Stimulated activated naive B cell treated with anti-CD40 and anti-IgM and Interleukin-4, amounts not matched to agents 10 μg/mL and 1 μg/mL and 100 μg/mL, for 72 hours (primary cell): ENCODE measurements around the gene HOXD1.

Experiments used
- ATAC-seq, 2 donors: fragments of 150-1000 bp; cut with Tn5 transposase; replicated peaks; 2 replicates each; pipeline ENCODE4 v1.10.0; 2021; ENCODE audit warnings: moderate library complexity in 1 of 2
- DNase-seq: peaks from one replicate; pipeline ENCODE4 v3.0.0; 2021
- H3K27ac Mint-ChIP-seq: one replicate; pipeline ENCODE4 v1.8.0; 2022; ENCODE audit warnings: mild to moderate bottlenecking, mixed read lengths
- H3K27me3 Mint-ChIP-seq, 2 donors: one replicate each; pipeline ENCODE4 v1.8.0; 2022; ENCODE audit warnings: mixed read lengths in 2 of 2
- H3K36me3 Mint-ChIP-seq, 2 donors: one replicate each; pipeline ENCODE4 v1.8.0; 2022; ENCODE audit warnings: mixed read lengths in 2 of 2, mild to moderate bottlenecking in 1 of 2
- H3K4me1 Mint-ChIP-seq, 2 donors: one replicate each; pipeline ENCODE4 v1.8.0; 2022; ENCODE audit warnings: mixed read lengths in 2 of 2, mild to moderate bottlenecking in 1 of 2
- H3K4me3 Mint-ChIP-seq, 2 donors: one replicate each; pipeline ENCODE4 v1.8.0; 2022; ENCODE audit warnings: mild to moderate bottlenecking in 2 of 2, mixed read lengths in 2 of 2, moderate library complexity in 1 of 2
- H3K9me3 Mint-ChIP-seq, 2 donors: one replicate each; pipeline ENCODE4 v1.8.0; 2022; ENCODE audit warnings: mixed read lengths in 2 of 2, mild to moderate bottlenecking in 1 of 2

Gene HOXD1

GRCh38 chr2:176167398-176167797 is 21.1 kb upstream of the HOXD1 start:
- DNase-seq (no peak), ATAC-seq (no peak)
- Mint-ChIP-seq H3K4me1 (peaks cover 6% of the 10 kb centered on the region in 2 donors), H3K27ac (no peak overlapping the region), H3K9me3 (peaks cover 3 to 8% of the 10 kb centered on the region in 2 donors), H3K27me3 (peaks cover 71 to 89% of the 10 kb centered on the region in 2 donors), H3K4me3 (no peak overlapping the region), H3K36me3 (peaks cover 0 to 13% of the 10 kb centered on the region in 2 donors)

GRCh38 chr2:176169181-176169580 is 19.3 kb upstream of the HOXD1 start:
- peaks cover 0 to 11% of the 10 kb centered on the region in 2 donors for H3K36me3 Mint-ChIP-seq
- no peak overlapping the region for H3K4me3 Mint-ChIP-seq
- ATAC-seq (no peak), DNase-seq (no peak)
- H3K4me1 Mint-ChIP-seq: peaks cover 4 to 6% of the 10 kb centered on the region in 2 donors
- H3K9me3 Mint-ChIP-seq: peaks cover 2% of the 10 kb centered on the region in 2 donors
- H3K27ac Mint-ChIP-seq: no peak overlapping the region
- H3K27me3 Mint-ChIP-seq: peaks cover 69 to 82% of the 10 kb centered on the region in 2 donors

- H3K4me1 Mint-ChIP-seq: peaks cover 4 to 7% of the 10 kb centered on the region in 2 donors
- H3K9me3 Mint-ChIP-seq: peaks cover 0 to 1% of the 10 kb centered on the region in 2 donors
- ATAC-seq: no peak
- no peak for DNase-seq
- peaks cover 66 to 77% of the 10 kb centered on the region in 2 donors for H3K27me3 Mint-ChIP-seq
- no peak overlapping the region for H3K4me3 Mint-ChIP-seq
- peaks cover 0 to 9% of the 10 kb centered on the region in 2 donors for H3K36me3 Mint-ChIP-seq
- H3K27ac Mint-ChIP-seq: no peak overlapping the region
Observed at GRCh38 chr2:176169711-176170110, 18.8 kb upstream of the HOXD1 start.

GRCh38 chr2:176170602-176171305 is 17.7 kb upstream of the HOXD1 start:
- no peak for DNase-seq
- Mint-ChIP-seq H3K27ac (no peak overlapping the region), H3K36me3 (peaks cover 0 to 9% of the 10 kb centered on the region in 2 donors), H3K4me1 (peaks cover 6 to 14% of the 10 kb centered on the region in 2 donors), H3K9me3 (peaks cover 0 to 1% of the 10 kb centered on the region in 2 donors), H3K27me3 (peaks cover 71 to 77% of the 10 kb centered on the region in 2 donors), H3K4me3 (no peak overlapping the region)
- ATAC-seq: no peak

GRCh38 chr2:176171351-176172006 is 17.0 kb upstream of the HOXD1 start:
- Mint-ChIP-seq H3K9me3 (peaks cover 0 to 1% of the 10 kb centered on the region in 2 donors), H3K27ac (no peak overlapping the region), H3K36me3 (peaks cover 0 to 9% of the 10 kb centered on the region in 2 donors), H3K27me3 (peaks cover 72 to 77% of the 10 kb centered on the region in 2 donors), H3K4me3 (no peak overlapping the region), H3K4me1 (peaks cover 6 to 14% of the 10 kb centered on the region in 2 donors)
- DNase-seq (no peak), ATAC-seq (no peak)

- H3K27me3 Mint-ChIP-seq: peaks cover 72 to 77% of the 10 kb centered on the region in 2 donors
- H3K4me1 Mint-ChIP-seq: peaks cover 6 to 14% of the 10 kb centered on the region in 2 donors
- peaks cover 1 to 9% of the 10 kb centered on the region in 2 donors for H3K36me3 Mint-ChIP-seq
- peak overlapping the region; percentile 84 for H3K27ac Mint-ChIP-seq
- no peak overlapping the region for H3K4me3 Mint-ChIP-seq
- ATAC-seq (no peak), DNase-seq (no peak)
- H3K9me3 Mint-ChIP-seq: peaks cover 0 to 1% of the 10 kb centered on the region in 2 donors
Observed at GRCh38 chr2:176172007-176172894, 16.2 kb upstream of the HOXD1 start.

GRCh38 chr2:176172895-176173566 is 15.4 kb upstream of the HOXD1 start:
- Mint-ChIP-seq H3K4me3 (no peak overlapping the region), H3K4me1 (peaks cover 8 to 17% of the 10 kb centered on the region in 2 donors), H3K9me3 (peaks cover 0 to 1% of the 10 kb centered on the region in 2 donors), H3K27ac (peak overlapping the region; percentile 37), H3K27me3 (peaks cover 71 to 78% of the 10 kb centered on the region in 2 donors), H3K36me3 (peaks cover 1 to 9% of the 10 kb centered on the region in 2 donors)
- ATAC-seq: no peak
- no peak for DNase-seq

GRCh38 chr2:176173567-176174381 is 14.7 kb upstream of the HOXD1 start:
- peaks cover 1 to 9% of the 10 kb centered on the region in 2 donors for H3K36me3 Mint-ChIP-seq
- H3K27me3 Mint-ChIP-seq: peaks cover 78 to 85% of the 10 kb centered on the region in 2 donors
- no peak overlapping the region for H3K4me3 Mint-ChIP-seq
- H3K9me3 Mint-ChIP-seq: peaks cover 0 to 1% of the 10 kb centered on the region in 2 donors
- H3K27ac Mint-ChIP-seq: no peak overlapping the region
- DNase-seq (no peak), ATAC-seq (no peak)
- H3K4me1 Mint-ChIP-seq: peaks cover 8 to 20% of the 10 kb centered on the region in 2 donors

- Mint-ChIP-seq H3K27ac (no peak overlapping the region), H3K36me3 (peaks cover 1 to 9% of the 10 kb centered on the region in 2 donors), H3K27me3 (peaks cover 82 to 86% of the 10 kb centered on the region in 2 donors), H3K4me3 (no peak overlapping the region), H3K9me3 (peaks cover 0 to 1% of the 10 kb centered on the region in 2 donors), H3K4me1 (peaks cover 8 to 20% of the 10 kb centered on the region in 2 donors)
- DNase-seq: no peak
- no peak for ATAC-seq
Observed at GRCh38 chr2:176174382-176174823, 14.1 kb upstream of the HOXD1 start.

GRCh38 chr2:176174824-176175708 is 13.4 kb upstream of the HOXD1 start:
- Mint-ChIP-seq H3K27ac (peak overlapping the region; percentile 2), H3K4me3 (no peak overlapping the region), H3K9me3 (peaks cover 0 to 1% of the 10 kb centered on the region in 2 donors), H3K36me3 (peaks cover 1 to 9% of the 10 kb centered on the region in 2 donors), H3K27me3 (peaks cover 82 to 86% of the 10 kb centered on the region in 2 donors), H3K4me1 (peaks cover 8 to 20% of the 10 kb centered on the region in 2 donors)
- ATAC-seq (no peak), DNase-seq (no peak)

GRCh38 chr2:176175709-176176607 is 12.5 kb upstream of the HOXD1 start:
- DNase-seq: no peak
- ATAC-seq: no peak
- H3K27ac Mint-ChIP-seq: no peak overlapping the region
- no peak overlapping the region for H3K4me3 Mint-ChIP-seq
- peaks cover 77 to 85% of the 10 kb centered on the region in 2 donors for H3K27me3 Mint-ChIP-seq
- peaks cover 8 to 20% of the 10 kb centered on the region in 2 donors for H3K4me1 Mint-ChIP-seq
- peaks cover 1 to 9% of the 10 kb centered on the region in 2 donors for H3K36me3 Mint-ChIP-seq
- peaks cover 0 to 1% of the 10 kb centered on the region in 2 donors for H3K9me3 Mint-ChIP-seq
